Tibial artery (tissue), 4 donors: ENCODE measurements around the gene SPTB.

Experiments
- DNase-seq, 2 donors: peaks; one replicate each; pipeline ENCODE4 v3.0.0-alpha.2; 2019
- H3K27ac ChIP-seq, 2 donors: fragments of 200-600 bp; sonication (generic) in 1 of 2; 1 replicate in 1 of 2; 2 replicates in 1 of 2; pipeline ENCODE4 v1.5.1; 2018 to 2019; ENCODE audit warnings: mild to moderate bottlenecking in 1 of 2
- H3K27me3 ChIP-seq, 2 donors: fragments of 200-600 bp; sonication (generic) in 1 of 2; one replicate each; pipeline versions ENCODE4 v1.5.1 to v1.6.0; 2016 to 2019
- H3K36me3 ChIP-seq, 3 donors: fragments of 200-600 bp; sonication (generic) in 2 of 3; one replicate each; pipeline ENCODE4 v1.5.1; 2016 to 2019; ENCODE audit warnings: mild to moderate bottlenecking in 2 of 3
- H3K4me1 ChIP-seq, 4 donors: fragments of 200-600 bp; sonication (generic) in 2 of 4; 1 replicate in 3 of 4; 2 replicates in 1 of 4; pipeline ENCODE4 v1.5.1; 2016 to 2019
- H3K4me3 ChIP-seq, 2 donors: fragments of 200-600 bp; sonication (generic) in 1 of 2; 1 replicate in 1 of 2; 2 replicates in 1 of 2; pipeline ENCODE4 v1.5.1; 2018 to 2019; ENCODE audit warnings: mild to moderate bottlenecking in 2 of 2
- H3K9me3 ChIP-seq, 3 donors: fragments of 200-600 bp; sonication (generic) in 1 of 3; one replicate each; pipeline ENCODE4 v1.5.1; 2016 to 2019
- intact Hi-C: fragments of 100-400 bp; cut with DNase I; formaldehyde crosslinking; loops from one replicate; pipeline ENCODE4 v1.15.0; 2023; ENCODE audit warnings: low total_unique reads
- TF ChIP-seq, protein P1 (sequence below), 2 experiments: fragments of 200-600 bp in 1 of 2; fragments of 450-650 bp in 1 of 2; IDR thresholded peaks; one replicate each; pipeline ENCODE4 v1.5.1; 2017 to 2019; ENCODE audit warnings: antibody characterized with exemption in 2 of 2, mild to moderate bottlenecking in 1 of 2, moderate library complexity in 1 of 2

Gene SPTB

GRCh38 chr14:64753999-64754398 lies 125.7 kb downstream of the SPTB start:
- DNase-seq, result no peak
- Histone ChIP-seq H3K4me3 (no peak overlapping the region), H3K27ac (no peak overlapping the region), H3K36me3 (peaks cover 10 to 16% (median 14%) of the 10 kb centered on the region in 3 donors), H3K9me3 (no peaks in the 10 kb centered on the region), H3K4me1 (peaks cover 0 to 30% (median 22%) of the 10 kb centered on the region in 4 donors), H3K27me3 (no peaks in the 10 kb centered on the region)
- intact Hi-C loops, result no loop called here
- TF ChIP-seq, protein P1, sequence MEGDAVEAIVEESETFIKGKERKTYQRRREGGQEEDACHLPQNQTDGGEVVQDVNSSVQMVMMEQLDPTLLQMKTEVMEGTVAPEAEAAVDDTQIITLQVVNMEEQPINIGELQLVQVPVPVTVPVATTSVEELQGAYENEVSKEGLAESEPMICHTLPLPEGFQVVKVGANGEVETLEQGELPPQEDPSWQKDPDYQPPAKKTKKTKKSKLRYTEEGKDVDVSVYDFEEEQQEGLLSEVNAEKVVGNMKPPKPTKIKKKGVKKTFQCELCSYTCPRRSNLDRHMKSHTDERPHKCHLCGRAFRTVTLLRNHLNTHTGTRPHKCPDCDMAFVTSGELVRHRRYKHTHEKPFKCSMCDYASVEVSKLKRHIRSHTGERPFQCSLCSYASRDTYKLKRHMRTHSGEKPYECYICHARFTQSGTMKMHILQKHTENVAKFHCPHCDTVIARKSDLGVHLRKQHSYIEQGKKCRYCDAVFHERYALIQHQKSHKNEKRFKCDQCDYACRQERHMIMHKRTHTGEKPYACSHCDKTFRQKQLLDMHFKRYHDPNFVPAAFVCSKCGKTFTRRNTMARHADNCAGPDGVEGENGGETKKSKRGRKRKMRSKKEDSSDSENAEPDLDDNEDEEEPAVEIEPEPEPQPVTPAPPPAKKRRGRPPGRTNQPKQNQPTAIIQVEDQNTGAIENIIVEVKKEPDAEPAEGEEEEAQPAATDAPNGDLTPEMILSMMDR (IDR thresholded peaks at IDR 0.05), result no peak

GRCh38 chr14:64753374-64753773 lies 126.3 kb downstream of the SPTB start:
- peaks cover 16 to 20% (median 17%) of the 10 kb centered on the region in 3 donors for H3K36me3 ChIP-seq
- no peak overlapping the region for H3K4me3 ChIP-seq
- intact Hi-C loops, result no loop called here
- TF ChIP-seq, protein P1 (IDR thresholded peaks at IDR 0.05), result no peak
- H3K9me3 ChIP-seq, result no peaks in the 10 kb centered on the region
- no peak overlapping the region for H3K27ac ChIP-seq
- H3K27me3 ChIP-seq, result no peaks in the 10 kb centered on the region
- DNase-seq, result no peak
- peaks cover 0 to 23% (median 16%) of the 10 kb centered on the region in 4 donors for H3K4me1 ChIP-seq

GRCh38 chr14:64752909-64753308 lies 126.8 kb downstream of the SPTB start:
- TF ChIP-seq, protein P1 (IDR thresholded peaks at IDR 0.05), result no peak
- Histone ChIP-seq H3K9me3 (no peaks in the 10 kb centered on the region), H3K36me3 (peaks cover 20 to 24% (median 21%) of the 10 kb centered on the region in 3 donors), H3K4me3 (no peak overlapping the region), H3K4me1 (peaks cover 0 to 19% (median 13%) of the 10 kb centered on the region in 4 donors), H3K27me3 (no peaks in the 10 kb centered on the region), H3K27ac (no peak overlapping the region)
- DNase-seq, result no peak
- intact Hi-C loops, result no loop called here

GRCh38 chr14:64748995-64749714 lies 130.6 kb downstream of the SPTB start:
- Histone ChIP-seq H3K4me1 (peaks cover 0 to 41% (median 27%) of the 10 kb centered on the region in 4 donors), H3K36me3 (peaks cover 33 to 49% (median 39%) of the 10 kb centered on the region in 3 donors), H3K9me3 (no peaks in the 10 kb centered on the region), H3K27me3 (no peaks in the 10 kb centered on the region), H3K4me3 (no peak overlapping the region), H3K27ac (peak overlapping the region; percentile 71 to 82)
- intact Hi-C loops, result no loop called here
- TF ChIP-seq, protein P1 (IDR thresholded peaks at IDR 0.05), result no peak
- no peak for DNase-seq

DNA sequence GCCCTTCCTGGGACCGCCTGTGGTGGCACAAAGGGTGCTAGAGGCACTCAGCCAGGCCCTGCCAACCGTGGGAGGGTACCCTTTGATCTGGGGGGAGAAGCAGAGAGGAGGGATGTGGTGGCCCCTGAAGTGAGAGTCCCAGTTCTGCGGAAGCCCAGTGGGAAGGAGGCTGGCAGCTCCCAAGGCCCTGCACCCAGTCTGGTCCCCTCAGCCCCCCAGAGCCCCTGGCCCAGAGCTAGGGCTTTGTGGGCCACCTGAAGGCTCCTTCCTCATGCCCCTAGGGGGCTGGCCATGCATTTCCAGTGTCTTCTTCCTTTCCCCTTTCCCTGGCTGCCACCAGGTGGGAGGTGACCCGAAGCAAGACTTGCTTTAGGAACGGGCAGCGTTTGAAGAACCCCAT lies 131.2 kb downstream of the SPTB start:
- Histone ChIP-seq H3K4me1 (peaks cover 0 to 47% (median 27%) of the 10 kb centered on the region in 4 donors), H3K27ac (peak overlapping the region; percentile 71 to 82), H3K4me3 (no peak overlapping the region), H3K27me3 (no peaks in the 10 kb centered on the region), H3K36me3 (peaks cover 39 to 55% (median 45%) of the 10 kb centered on the region in 3 donors), H3K9me3 (no peaks in the 10 kb centered on the region)
- TF ChIP-seq, protein P1 (IDR thresholded peaks at IDR 0.05), result no peak
- intact Hi-C loops, result no loop called here
- DNase-seq, result no peak
